Caco-2 (cell line): ENCODE results near the gene TBC1D17. TPM values are rescaled to one million over a fixed set of nuclear protein-coding genes. Genes with fewer than 3 reads are reported as not detected.

Source experiments
- BruUV-seq: library from RNA; stranded (reverse); fragments of 400-500 nt; replicated peaks from 2 replicates; lab custom pipeline; 2021; lab: Mats Ljungman, UMichigan
- CTCF ChIA-PET: fragments of 300-600 bp; sonication (Branson Sonifier 250); formaldehyde crosslinking; loops from one replicate; lab custom pipeline; 2022; ENCODE audit warnings: antibody characterized with exemption; lab: Charles Lee
- POLR2A ChIA-PET: fragments of 300-600 bp; sonication (Branson Sonifier 250); formaldehyde crosslinking; loops from one replicate; lab custom pipeline; 2022; ENCODE audit warnings: antibody characterized with exemption; lab: Charles Lee
- DNase-seq, 2 experiments: peaks; one replicate each; pipeline versions ENCODE4 v3.0.0 to v3.0.0-alpha.2; 2020 to 2022
- H3K27me3 ChIP-seq: replicated peaks from 2 replicates; pipeline ENCODE4 v1.6.0; 2011; ENCODE audit warnings: low read length; ENCODE audit not compliant: control insufficient read depth, insufficient read depth
- H3K36me3 ChIP-seq: 2 replicates; pipeline ENCODE4 v1.5.1; 2011; ENCODE audit warnings: low read length; ENCODE audit not compliant: control insufficient read depth, insufficient read depth
- H3K4me1 ChIP-seq: fragments of 250-450 bp; sonication (Bioruptor Pico); 2 replicates; pipeline ENCODE4 v1.5.1; 2020; ENCODE audit warnings: mild to moderate bottlenecking
- H3K4me3 ChIP-seq: 2 replicates; pipeline ENCODE4 v1.5.1; 2011; ENCODE audit warnings: low read depth, mild to moderate bottlenecking, control low read depth, low read length
- H3K9me3 ChIP-seq: fragments of 250-450 bp; sonication (Bioruptor Pico); 2 replicates; pipeline ENCODE4 v1.5.1; 2020; ENCODE audit warnings: mild to moderate bottlenecking, moderate library complexity
- H3K27ac Mint-ChIP-seq: one replicate; pipeline ENCODE4 v1.8.0; 2022; ENCODE audit warnings: mixed read lengths; ENCODE audit not compliant: unreplicated experiment
- H3K27me3 Mint-ChIP-seq: one replicate; pipeline ENCODE4 v1.8.0; 2022; ENCODE audit warnings: mixed read lengths; ENCODE audit not compliant: insufficient read depth, unreplicated experiment
- H3K36me3 Mint-ChIP-seq: one replicate; pipeline ENCODE4 v1.8.0; 2022; ENCODE audit warnings: mild to moderate bottlenecking, mixed read lengths; ENCODE audit not compliant: insufficient read depth, unreplicated experiment
- H3K4me1 Mint-ChIP-seq: one replicate; pipeline ENCODE4 v1.8.0; 2022; ENCODE audit warnings: low read depth, mixed read lengths; ENCODE audit not compliant: unreplicated experiment
- H3K4me3 Mint-ChIP-seq: one replicate; pipeline ENCODE4 v1.8.0; 2022; ENCODE audit warnings: mild to moderate bottlenecking, moderate library complexity, mixed read lengths; ENCODE audit not compliant: unreplicated experiment
- H3K9me3 Mint-ChIP-seq: one replicate; pipeline ENCODE4 v1.8.0; 2022; ENCODE audit warnings: mixed read lengths; ENCODE audit not compliant: unreplicated experiment
- intact Hi-C: fragments of 100-400 bp; cut with micrococcal nuclease; formaldehyde crosslinking; loops from one replicate; pipeline ENCODE4 v1.10.0; 2022; ENCODE audit not compliant: unreplicated experiment
- total RNA-seq: library from RNA; stranded (reverse); gene quantifications from 2 replicates; pipeline ENCODE4 v1.2.3, GENCODE V29; 2022
- TF ChIP-seq, protein P1 (sequence below), 2 experiments: fragments of 200-600 bp in 1 of 2; IDR thresholded peaks; 1 replicate in 1 of 2; 2 replicates in 1 of 2; pipeline versions ENCODE4 v1.5.1 to v1.8.0; 2011 to 2022; ENCODE audit warnings: antibody characterized with exemption in 1 of 2, control low read depth in 1 of 2, inconsistent platforms in 1 of 2, low read depth in 1 of 2, low read length in 1 of 2, mild to moderate bottlenecking in 1 of 2, moderate library complexity in 1 of 2; ENCODE audit not compliant: insufficient read depth in 1 of 2, severe bottlenecking in 1 of 2, unreplicated experiment in 1 of 2

TBC1D17 gene
- total RNA-seq, 1 experiment from 2014 or later: 55.3 TPM

DNA sequence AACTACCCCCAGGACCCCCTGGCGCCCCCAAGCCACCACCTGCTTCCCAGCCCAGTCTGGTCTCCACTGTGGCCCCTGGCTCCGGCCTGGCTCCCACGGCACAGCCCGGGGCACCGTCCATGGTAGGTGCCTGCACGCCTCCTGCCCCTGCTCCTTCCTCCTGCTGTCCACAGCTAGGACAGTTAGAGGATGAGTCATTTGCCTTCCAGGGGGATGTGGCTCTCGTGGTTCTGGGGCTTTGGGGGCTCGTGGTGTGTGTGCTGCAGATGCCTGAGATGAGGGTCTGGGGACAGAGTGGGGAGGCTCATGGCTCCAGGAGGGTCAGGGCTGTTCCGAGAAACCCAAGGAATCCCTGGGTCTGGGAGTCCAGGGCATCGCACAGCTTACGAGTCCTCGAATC, 46.7 kb upstream of the TBC1D17 start:
- peaks cover 41% of the 10 kb centered on the region for H3K36me3 Mint-ChIP-seq
- POLR2A ChIA-PET: no interaction called here
- Histone ChIP-seq H3K4me3 (no peak overlapping the region), H3K4me1 (no peaks in the 10 kb centered on the region), H3K27me3 (no peaks in the 10 kb centered on the region), H3K9me3 (no peaks in the 10 kb centered on the region), H3K36me3 (peaks cover 2% of the 10 kb centered on the region)
- no peak for DNase-seq
- no TSS peak for BruUV-seq
- no peaks in the 10 kb centered on the region for H3K9me3 Mint-ChIP-seq
- H3K27me3 Mint-ChIP-seq: no peaks in the 10 kb centered on the region
- TF ChIP-seq, protein P1, sequence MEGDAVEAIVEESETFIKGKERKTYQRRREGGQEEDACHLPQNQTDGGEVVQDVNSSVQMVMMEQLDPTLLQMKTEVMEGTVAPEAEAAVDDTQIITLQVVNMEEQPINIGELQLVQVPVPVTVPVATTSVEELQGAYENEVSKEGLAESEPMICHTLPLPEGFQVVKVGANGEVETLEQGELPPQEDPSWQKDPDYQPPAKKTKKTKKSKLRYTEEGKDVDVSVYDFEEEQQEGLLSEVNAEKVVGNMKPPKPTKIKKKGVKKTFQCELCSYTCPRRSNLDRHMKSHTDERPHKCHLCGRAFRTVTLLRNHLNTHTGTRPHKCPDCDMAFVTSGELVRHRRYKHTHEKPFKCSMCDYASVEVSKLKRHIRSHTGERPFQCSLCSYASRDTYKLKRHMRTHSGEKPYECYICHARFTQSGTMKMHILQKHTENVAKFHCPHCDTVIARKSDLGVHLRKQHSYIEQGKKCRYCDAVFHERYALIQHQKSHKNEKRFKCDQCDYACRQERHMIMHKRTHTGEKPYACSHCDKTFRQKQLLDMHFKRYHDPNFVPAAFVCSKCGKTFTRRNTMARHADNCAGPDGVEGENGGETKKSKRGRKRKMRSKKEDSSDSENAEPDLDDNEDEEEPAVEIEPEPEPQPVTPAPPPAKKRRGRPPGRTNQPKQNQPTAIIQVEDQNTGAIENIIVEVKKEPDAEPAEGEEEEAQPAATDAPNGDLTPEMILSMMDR (IDR thresholded peaks at IDR 0.05; ENCODE audit: insufficient read depth in 1 of 2, low read depth in 1 of 2, low read length in 1 of 2, severe bottlenecking in 1 of 2, unreplicated experiment in 1 of 2): no peak
- no peak overlapping the region for H3K27ac Mint-ChIP-seq
- intact Hi-C loops: no loop called here
- no peaks in the 10 kb centered on the region for H3K4me1 Mint-ChIP-seq
- CTCF ChIA-PET: no interaction called here
- H3K4me3 Mint-ChIP-seq: no peak overlapping the region

DNA sequence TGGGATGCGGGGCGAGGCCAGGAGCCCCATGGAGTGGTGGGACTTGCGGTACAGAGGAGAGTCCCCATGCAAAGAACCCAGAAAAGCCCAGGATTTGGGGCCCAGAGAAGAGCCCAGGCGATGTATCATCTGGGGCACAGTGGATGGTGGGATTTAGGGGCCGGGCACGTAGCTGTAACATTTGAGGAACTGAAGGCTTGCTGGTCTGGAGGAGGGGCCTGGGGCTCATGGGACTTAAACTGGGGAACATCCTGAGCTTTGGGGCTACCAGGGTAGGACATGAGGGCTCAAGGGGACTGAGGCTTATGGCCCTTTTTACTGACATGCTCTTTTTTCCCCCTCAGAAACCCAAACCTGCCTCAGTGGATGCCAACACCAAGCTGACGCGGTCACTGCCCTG, 45.9 kb upstream of the TBC1D17 start:
- H3K4me1 ChIP-seq: no peaks in the 10 kb centered on the region
- Mint-ChIP-seq H3K9me3 (no peaks in the 10 kb centered on the region), H3K4me3 (no peak overlapping the region), H3K4me1 (no peaks in the 10 kb centered on the region), H3K36me3 (peaks cover 36% of the 10 kb centered on the region), H3K27me3 (no peaks in the 10 kb centered on the region), H3K27ac (no peak overlapping the region)
- no peaks in the 10 kb centered on the region for H3K27me3 ChIP-seq
- intact Hi-C loops: no loop called here
- ChIA-PET POLR2A (no interaction called here), CTCF (no interaction called here)
- no peak overlapping the region for H3K4me3 ChIP-seq
- BruUV-seq: no TSS peak
- TF ChIP-seq, protein P1 (IDR thresholded peaks at IDR 0.05; ENCODE audit: insufficient read depth in 1 of 2, low read depth in 1 of 2, low read length in 1 of 2, severe bottlenecking in 1 of 2, unreplicated experiment in 1 of 2): no peak
- no peaks in the 10 kb centered on the region for H3K9me3 ChIP-seq
- H3K36me3 ChIP-seq: peaks cover 2% of the 10 kb centered on the region
- no peak for DNase-seq

DNA sequence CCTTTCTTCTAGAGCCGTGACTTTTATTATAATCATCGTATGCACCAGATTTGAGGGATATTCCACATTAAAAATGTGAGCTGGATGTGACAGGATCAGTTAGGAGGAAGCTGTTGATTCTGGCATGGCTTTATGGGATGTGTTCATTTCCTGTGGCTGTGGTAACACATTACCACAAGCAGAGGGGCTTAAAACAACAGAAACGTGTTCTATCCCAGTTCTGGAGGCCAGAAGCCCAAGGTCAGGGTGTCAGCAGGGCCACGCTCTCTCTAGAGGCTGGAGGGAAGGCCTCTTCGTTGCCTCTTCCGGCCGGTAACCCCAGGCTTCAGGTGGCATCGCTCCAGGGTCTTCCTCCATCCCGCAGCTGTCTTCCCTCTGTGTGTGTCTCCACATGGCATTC, 44.9 kb upstream of the TBC1D17 start:
- BruUV-seq: no TSS peak
- CTCF ChIA-PET: no interaction called here
- Mint-ChIP-seq H3K4me1 (no peaks in the 10 kb centered on the region), H3K36me3 (peaks cover 43% of the 10 kb centered on the region), H3K27ac (no peak overlapping the region), H3K9me3 (no peaks in the 10 kb centered on the region), H3K27me3 (no peaks in the 10 kb centered on the region), H3K4me3 (no peak overlapping the region)
- no peak for DNase-seq
- H3K4me1 ChIP-seq: no peaks in the 10 kb centered on the region
- no peaks in the 10 kb centered on the region for H3K27me3 ChIP-seq
- peaks cover 2% of the 10 kb centered on the region for H3K36me3 ChIP-seq
- H3K9me3 ChIP-seq: no peaks in the 10 kb centered on the region
- TF ChIP-seq, protein P1 (IDR thresholded peaks at IDR 0.05; ENCODE audit: insufficient read depth in 1 of 2, low read depth in 1 of 2, low read length in 1 of 2, severe bottlenecking in 1 of 2, unreplicated experiment in 1 of 2): no peak
- intact Hi-C loops: no loop called here
- H3K4me3 ChIP-seq: no peak overlapping the region
- POLR2A ChIA-PET: no interaction called here
